ENCODE data around the gene TBL1XR1.

The TBL1XR1 gene

DNA sequence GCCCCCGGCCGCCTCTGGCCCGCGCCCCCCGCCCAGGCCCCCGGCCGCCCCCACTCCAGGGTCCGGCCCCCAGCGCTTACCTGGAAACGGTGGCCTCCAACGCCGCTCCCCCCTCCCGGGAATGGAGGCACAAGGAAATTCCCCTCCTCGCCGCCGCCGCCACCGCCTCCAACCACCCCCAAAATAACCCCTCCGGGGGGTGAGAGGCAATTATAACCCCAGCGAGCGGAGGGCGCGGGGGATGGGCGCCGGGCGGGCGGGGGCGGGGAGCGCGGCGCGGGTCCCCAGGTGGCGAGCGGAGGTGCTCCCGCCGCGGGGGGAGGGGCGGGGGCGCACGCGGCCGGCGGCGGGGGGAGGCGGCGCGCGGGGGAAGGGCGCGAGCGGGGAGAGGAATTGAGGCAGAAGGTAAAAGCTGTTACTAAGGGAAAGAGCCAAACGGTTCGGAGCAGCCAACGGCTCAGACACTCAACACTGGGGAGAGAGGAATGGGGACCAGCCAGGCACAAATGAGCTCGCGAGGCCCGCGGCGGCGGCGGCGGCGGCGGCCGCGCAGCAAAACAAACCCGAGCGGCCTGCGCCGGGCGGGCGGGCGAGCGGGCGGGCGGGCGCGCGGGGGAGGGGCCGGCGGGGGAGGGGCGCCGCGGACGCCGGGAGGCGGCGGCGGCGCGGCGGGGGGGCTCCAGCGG lies at the start of gene TBL1XR1:
Gene TBL1XR1 (minus strand): TSS at position 442 of the 686 bp plus-strand sequence. CDS start 132,505 bp downstream, outside the sequence.
- peak; percentile 96 for DNase-seq

DNA sequence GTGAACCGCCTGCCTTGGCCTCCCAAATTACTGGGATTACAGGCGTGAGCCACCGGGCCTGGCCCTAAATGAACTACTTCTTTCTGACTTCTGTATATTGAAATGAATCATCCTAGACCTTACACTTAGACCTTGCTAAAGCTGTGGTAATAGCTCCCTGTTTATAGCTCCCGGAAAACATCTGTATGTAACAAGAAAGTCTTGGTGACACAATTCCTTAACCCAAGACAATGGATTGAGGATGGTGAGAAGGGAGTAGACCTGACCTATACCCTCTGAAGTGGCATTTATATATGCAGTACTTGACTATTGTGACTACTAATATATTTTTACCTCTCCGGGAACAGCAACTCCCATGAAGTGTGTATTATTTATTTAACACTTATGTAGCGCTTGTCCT lies 48.0 kb upstream of the TBL1XR1 start:
- DNase-seq, result no peak

DNA sequence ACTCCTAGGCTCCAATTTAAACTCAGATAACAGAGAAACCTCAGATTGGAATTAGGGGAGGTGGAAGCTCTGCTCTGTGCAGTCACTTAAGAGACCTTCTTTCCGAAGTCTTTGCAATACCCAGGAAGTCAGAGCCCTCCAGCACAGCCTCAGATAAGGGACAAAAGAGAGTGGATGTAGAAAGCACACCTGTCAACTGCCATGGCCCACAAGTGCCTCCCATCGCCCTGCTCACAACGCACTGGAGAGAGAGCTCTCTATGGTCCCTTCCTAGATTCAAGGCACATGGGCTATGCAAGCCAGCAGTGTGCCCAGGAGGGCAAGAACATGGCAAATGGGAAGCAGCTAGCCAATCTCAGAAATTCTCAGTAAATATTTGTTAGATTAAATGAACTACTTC lies 47.3 kb upstream of the TBL1XR1 start:
- DNase-seq, result no peak

DNA sequence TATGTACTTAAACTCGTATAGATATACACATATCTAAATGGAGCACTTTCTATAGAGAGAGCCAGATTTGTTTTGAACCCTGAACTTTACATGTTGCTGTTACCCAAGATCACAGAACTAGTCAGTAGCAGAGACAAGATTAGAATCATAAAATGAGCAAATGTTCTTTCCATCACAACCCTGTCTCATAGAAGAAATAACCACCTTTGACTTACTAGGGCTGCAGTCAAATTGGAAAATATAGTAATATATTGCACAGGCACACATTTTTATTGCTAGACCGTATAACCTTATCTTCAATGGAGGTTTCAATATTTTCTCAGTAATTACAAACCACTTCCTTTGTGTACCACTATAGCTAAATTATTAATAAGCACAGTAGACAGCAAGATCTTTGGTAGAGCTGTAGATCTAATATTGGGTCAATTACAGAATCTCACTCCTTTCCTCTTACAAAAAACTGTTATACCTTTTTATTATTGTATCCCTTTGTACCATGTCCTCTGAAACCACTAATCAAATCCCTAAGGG lies 41.5 kb upstream of the TBL1XR1 start:
- no peak for DNase-seq

DNA sequence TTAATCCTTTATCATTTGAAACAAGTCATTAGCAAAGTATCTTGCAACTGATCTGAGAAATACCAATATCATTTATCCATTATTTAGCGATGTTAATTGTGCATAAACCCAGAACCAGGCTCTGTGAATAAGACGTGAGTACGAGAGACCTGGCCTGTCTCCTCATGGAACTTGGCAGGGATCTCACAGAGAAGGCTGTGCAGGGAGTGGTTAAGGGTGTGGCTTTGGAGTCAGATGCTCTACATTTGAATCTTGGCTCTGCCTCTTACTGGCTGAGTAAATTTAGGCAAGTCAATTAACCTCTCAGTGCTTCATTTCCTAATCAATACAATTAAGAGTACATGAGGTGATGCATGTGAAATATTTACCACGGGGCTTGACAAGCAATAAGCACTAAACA lies 39.9 kb upstream of the TBL1XR1 start:
- no peak for DNase-seq

DNA sequence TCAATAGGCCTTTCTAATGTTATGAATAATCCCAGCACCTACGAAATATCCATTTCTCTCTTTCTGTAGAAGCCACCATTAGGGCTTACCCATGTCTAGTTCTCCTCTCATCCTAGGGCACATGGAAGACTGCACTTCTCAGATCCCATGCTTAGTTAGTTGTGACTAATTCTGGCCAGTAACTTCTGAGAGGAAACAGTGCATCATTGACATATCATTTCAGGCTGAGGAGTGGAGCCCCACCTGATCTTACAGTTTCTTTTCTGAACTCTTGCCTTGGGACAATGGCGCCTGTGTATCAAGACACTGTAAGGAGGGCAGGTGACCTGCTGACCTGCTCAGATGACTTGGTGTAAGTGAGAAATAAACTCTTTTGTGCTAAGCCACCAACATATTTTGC lies 39.4 kb upstream of the TBL1XR1 start:
- DNase-seq, result no peak

DNA sequence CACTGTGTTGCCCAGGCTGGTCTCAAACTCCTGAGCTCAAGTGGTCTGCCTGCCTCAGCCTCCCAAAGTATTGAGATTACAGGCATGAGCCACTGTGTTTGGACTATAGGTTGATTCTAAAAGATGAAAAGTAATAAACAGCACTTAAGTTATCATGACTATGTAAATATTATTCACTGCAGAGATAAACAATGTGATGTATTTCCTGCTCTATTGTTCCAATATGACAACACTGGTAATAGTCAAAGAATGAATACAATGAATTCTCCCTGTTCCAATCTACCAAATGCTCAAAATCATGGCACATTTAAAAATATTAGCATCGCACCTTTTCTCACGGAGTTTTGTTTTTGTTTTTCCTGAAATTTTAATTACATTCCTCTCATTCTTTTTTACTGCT lies 36.8 kb upstream of the TBL1XR1 start:
- no peak for DNase-seq

DNA sequence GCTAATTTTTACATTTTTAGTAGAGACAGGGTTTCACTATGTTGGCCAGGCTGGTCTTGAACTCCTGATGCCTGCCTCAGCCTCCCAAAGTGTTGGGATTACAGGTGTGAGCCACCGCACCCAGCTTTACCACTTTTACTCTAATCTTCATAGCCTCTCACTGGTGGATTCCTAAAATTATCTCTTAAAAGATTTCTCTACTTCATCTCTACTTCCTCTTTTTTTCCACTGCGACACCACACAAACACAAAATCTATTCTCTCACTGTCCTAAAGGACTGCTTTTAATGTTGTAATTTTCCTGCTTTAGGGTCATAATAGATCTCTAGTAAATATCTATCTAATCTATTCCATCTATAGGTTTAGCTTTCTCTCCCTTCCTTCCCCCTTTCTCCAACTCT lies 34.0 kb upstream of the TBL1XR1 start:
- no peak for DNase-seq

DNA sequence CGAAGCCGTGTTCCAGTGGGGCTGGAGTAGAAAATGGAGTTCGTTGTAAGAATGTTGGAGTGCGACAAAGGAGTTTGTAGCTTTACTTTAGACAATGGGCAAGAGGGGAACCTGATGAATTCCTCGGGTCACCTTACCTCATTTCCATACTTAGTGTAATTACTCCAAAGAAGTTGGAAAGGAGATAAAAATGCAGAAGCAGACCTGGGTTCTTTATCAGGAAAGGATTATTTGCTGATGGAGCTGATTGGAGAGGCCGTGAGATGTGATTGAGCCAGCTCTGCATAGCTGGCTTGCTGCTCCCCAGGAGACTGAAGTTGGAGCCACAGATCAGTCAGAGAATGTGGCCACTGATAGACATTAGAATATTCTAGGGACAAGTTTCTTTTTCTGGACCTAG lies 33.4 kb upstream of the TBL1XR1 start:
- no peak for DNase-seq

DNA sequence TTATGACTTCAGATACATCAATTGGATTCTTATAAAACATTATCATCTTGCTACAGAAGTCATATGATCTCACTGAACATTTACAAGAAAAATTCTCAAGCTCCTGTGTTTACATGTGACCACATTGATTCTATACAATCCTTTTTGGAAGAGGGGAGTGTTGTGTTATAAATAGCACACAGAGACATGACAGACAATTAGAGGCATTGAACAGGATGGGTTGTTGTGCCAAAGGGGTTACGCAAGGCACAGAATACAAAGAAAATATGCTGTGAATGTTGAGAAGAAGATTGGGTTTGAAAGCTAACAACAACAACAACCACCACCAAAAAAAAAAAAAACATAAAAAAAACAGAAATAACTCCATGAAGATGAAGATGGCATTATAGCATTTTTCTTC lies 32.5 kb upstream of the TBL1XR1 start:
- DNase-seq, result peak; percentile 35

DNA sequence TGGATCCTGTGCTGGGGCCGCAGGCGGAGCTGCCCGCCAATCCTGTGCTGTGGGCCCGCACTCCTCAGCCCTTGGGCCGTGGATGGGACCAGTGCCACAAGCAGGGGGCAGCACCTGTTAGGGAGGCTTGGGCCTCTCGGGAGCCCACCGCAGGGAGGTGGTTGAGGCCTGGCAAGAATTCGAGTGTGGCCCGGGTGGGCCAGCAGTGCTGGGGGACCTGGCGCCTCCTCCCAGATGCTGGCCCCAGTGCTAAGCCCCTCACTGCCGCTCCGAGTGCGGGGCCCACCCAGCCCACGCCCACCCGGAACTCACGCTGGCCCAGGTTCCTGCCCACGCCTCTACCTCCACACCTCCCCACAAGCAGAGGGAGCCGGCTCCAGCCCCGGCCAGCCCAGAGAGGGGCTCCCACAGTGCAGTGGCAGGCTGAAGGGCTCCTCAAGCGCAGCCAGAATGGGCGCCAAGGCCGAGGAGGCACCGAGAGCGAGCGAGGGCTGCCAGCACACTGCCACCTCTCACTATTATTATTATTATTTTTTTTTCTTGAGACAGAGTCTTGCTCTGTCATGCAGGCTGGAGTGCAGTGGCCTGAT lies 31.4 kb upstream of the TBL1XR1 start:
- no peak for DNase-seq

DNA sequence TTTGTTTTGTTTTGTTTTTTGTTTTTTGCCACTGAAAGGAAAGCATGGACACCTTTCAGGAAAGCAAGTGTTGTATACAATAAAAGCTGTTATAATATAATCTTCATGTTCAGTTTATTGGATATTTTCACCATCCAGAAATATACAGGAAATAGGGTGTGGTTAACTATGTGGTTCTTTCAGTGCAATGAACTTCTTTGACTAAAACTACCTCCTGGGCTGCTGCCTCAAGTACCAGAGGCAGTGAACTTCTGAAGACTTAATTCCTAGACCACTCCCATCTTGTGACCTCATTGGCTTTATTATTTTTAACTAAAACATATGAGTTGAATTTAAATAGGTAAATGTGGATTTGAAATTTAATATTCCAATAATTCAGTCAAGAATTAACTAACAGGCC lies 27.1 kb upstream of the TBL1XR1 start:
- DNase-seq, result no peak

DNA sequence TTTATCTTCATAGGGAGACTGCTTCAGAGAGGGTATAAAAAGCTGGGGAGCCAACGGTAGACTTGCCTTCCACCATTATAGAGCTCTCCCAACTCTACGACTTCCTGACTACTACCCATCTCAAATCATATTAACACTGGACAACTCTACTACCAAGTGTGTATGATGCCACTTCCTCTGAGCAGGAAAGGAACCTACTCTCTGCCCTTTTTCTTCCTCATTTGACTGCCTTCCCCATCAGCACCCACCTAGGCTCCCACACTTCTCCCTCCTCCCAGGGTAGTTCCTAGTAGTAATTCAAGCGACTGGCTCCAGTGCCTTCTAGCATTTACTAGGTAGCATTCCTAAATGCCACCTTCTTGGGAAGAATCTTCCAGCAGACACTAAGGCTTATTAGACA lies 24.5 kb upstream of the TBL1XR1 start:
- DNase-seq, result no peak

DNA sequence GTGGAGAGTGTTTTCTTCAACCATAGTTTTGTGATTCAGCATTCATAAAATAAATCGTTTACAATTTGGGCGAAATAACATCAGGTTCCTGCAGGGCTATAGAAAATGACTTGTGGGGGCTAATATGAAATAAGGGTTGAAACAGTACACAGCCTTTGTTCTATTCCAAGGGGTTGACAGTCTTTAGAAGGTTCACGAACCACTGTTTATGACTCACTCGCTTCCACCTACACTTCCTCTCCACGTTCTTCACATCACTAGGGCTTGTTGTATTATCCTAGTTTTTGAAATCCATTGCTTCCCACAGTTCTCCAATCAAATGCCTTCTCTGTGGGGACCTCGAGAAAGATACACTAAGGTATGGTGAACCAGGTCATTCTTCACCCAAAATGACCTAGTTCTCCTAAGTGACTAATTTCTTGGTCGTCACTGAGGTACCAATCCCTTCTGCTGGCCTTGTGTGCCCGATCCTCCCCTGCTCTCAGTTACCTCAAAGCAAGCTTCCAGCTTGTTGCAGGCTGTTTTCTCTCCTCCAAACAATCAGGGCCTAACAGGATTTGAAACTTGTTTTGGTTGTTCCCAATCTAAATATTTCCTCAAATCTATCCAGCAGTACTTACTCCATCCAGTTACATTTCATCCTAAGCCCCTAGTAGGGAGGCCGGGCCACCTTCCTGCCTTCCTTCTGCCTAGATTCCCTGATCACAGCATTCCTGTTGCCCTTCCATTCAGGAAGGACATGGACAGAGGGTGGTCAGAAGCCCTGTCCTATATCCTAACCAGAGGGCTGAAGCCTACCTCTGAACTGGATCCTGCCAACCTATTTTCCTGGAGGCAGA lies 23.1 kb upstream of the TBL1XR1 start:
- DNase-seq, result no peak

DNA sequence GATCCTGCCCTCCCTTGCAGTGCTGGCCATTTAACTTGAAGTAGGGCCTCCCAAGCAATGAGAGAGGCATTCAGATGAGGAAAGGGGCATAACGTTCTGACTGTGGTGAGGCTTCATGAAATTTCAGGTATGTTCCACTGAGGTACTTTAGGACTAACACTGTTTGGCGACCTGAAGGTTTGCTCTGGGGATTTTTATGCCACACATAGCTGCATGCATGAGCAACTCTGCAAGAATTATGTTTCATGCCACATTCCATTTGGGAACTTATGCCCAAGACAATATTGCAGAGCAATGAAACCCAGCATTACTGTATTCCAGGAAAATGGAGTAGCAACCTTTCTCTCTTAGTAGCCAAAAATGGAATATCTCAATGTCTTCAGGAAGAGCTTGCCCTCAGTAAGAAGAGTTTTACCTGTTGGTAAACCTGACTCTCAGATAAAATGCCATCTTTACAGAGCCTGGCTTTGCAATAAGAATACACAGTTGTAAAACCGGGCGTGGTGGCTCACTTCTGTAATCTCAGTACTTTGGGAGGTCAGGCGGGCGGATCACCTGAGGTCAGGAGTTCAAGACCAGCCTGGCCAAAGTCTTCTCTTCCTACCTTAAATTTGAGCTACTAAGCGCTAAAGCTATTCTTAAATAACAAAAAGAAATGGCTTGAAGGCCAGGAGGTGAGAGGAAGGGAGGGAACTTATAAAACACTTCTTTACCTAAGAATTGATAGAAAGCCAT lies 16.7 kb upstream of the TBL1XR1 start:
- DNase-seq, result no peak

DNA sequence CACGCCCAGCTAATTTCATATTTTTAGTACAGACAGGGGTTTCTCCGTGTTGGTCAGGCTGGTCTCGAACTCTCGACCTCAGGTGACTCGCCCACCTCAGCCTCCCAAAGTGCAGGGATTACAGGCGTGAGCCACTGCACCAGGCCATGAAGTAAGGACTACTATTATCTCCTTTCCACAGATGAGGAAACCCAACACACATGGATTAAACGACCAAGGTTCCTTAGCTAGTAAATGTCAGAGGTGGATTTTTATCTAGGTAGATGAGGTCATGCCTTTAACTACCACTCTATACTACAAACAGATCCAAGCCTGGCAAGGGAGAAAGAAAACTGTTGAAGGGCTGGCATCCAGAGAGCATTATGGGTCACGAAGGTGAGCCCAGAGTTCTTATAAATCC lies 15.5 kb upstream of the TBL1XR1 start:
- no peak for DNase-seq

DNA sequence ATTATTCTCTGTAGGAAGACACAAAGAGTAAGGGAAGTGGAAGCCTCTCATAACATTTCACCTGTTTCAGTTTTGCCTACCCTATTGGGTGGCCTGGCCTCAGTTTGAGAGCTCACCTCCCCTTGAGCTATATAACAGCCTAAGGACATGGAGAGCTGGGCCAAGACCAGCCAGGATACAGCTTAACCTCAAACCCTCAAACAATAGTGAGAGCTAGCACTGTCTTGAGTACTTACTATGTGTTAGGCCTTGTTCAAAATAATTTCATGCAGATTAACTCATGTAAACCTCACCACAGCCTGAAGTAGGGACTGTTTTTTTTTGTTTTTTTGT lies 15.0 kb upstream of the TBL1XR1 start:
- no peak for DNase-seq

DNA sequence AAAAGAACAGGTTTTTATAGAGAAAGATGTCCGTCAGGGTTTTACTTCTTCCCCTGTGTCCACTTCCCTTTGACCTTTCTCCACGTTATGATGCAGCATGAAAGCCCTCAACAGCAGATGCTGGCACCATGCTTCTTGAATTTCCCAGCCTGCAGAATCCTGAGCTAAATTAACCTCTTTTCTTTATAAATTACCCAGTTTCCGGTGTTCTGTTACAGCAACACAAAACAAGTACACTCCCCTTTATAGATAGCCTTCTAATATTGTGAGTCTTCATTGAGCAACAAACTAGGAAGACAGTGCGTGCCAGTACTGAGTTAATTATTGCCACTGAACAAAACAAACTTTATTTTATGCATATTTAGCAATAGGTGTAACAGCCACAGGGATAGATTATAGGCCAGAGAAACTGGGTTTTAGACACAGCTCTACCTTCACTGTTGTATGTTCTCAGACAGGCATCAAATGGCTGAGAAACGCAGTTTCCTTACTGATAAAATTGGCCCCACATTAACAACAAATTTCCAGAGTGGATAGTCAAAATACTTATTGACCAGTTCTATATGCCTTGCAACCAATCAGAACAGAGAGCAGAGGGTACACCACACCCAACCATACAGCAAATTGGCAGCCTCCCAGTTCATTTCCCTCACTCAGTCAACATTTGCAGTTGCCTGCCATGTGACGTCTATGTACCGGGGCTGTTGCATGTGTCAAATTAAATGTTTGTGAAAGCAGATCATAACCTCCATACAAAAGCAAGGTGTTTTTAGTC lies 14.4 kb upstream of the TBL1XR1 start:
- DNase-seq, result no peak

DNA sequence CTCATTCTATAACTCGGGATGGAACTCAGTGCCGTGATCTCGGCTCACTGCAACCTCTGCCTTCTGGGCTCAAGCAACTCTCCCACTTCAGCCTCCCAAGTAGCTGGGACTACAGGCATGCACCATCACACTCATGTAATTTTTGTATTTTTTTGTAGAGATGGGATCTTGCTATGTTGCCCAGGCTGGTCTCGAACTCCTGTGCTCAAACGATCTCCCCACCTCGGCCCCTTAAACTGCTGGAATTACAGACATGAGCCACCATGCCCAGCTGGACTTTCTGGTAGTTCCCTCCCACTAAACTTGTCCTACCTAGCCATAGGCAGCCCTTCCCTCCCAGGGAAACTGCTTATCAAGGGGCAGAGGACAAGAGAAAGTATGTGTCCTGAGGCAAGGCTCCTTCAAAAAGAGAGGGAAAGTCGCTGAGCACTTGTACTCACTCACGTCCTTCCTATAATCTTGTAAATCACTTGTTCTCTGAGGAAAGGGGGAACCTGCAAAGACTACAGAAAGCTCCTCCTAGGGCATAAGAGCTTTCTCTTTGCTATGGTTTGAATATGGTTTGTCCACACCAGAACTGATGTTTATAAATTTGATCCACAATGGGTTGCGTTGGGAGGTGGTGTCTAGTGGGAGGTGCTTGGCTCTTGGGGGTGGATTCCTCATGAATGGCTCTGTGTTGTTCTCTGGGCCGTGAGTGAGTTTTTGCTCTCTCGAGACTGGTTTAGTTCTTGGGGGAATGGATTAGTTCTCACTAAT lies 13.6 kb upstream of the TBL1XR1 start:
- no peak for DNase-seq

DNA sequence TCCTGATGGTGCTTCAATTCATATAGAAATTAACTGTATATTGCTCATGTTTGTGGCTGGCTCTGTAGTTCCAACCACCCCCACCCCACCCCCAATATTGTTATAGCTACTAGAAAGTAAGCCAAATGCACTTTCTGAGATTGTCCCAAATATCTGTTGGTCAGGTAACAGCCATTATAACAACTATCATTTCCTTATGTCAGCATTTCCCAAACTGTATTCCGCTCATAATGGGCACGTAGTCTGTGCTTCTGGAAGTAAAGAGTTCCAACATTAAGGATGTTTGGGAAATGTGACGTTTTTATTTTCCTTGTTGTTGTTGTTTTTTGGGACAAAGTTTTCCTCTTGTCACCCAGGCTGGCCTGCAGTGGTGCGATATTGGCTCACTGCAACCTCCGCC lies 12.2 kb upstream of the TBL1XR1 start:
- DNase-seq, result no peak

DNA sequence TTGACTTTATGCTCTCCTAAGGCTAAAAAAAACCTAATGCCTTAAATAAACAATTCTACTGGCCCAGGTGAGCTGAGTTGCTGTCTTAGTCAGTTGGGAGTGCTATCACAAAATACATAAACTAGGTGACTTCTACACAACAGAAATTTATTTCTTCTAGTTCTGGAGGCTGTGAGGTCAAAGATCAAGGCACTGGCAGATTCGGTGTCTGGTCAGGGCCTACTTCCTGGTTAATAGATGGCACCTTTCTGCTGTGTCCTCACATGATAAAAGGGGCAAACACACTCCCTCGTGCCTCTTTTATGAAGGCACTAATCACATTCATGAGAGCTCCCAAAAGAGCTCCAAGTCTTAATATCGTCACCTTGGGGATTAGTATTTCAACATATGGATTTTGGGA lies 11.5 kb upstream of the TBL1XR1 start:
- no peak for DNase-seq

DNA sequence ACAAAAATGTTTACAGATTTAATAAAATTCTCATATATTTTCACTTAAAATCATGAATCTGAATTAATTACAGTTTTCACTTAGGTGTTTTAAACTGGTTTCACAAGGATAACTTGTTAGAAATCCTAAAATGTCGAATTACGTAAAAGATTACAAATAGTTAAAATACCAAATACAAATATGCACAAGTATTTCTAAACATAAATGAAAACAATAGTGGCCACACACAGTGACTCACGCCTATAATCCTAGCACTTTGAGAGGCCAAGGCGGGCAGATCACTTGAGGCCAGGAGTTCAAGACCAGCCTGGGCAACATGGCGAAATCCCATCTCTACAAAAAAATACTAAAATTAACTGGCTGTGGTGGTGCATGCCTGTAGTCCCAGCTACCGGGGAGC lies 10.9 kb upstream of the TBL1XR1 start:
- DNase-seq, result no peak

All from fibroblast of skin of right quadriceps (primary cell).